ENCODE data around the gene ADAMTSL1.
A peak's percentile ranks its signal among the peaks of the same experiment; 100 is the strongest.

Gene ADAMTSL1

GRCh38 chr9:18826248-18826647 lies 352.3 kb downstream of the ADAMTSL1 start:
- H3K4me1 ChIP-seq (ENCODE audit: control insufficient read depth in 2 of 2, insufficient read depth in 2 of 2, low read length in 2 of 2), result peaks cover 11 to 24% of the 10 kb centered on the region in 2 donors
- no peak overlapping the region for H3K4me3 ChIP-seq (ENCODE audit: low read length in 2 of 2)

GRCh38 chr9:18829066-18829465 lies 355.1 kb downstream of the ADAMTSL1 start:
- no peak overlapping the region for H3K9ac ChIP-seq (ENCODE audit: low read depth in 1 of 2, low read length in 2 of 2)
- no peak overlapping the region for H3K27ac ChIP-seq (ENCODE audit: low read depth in 2 of 2, low read length in 2 of 2)
- H3K4me1 ChIP-seq (ENCODE audit: control insufficient read depth in 2 of 2, insufficient read depth in 2 of 2, low read length in 2 of 2), result peaks cover 3 to 5% of the 10 kb centered on the region in 2 donors
- no peaks in the 10 kb centered on the region for H3K9me3 ChIP-seq (ENCODE audit: control insufficient read depth in 2 of 2, low read length in 2 of 2)
- no peaks in the 10 kb centered on the region for H3K36me3 ChIP-seq (ENCODE audit: control insufficient read depth in 2 of 2, insufficient read depth in 2 of 2, low read length in 2 of 2)
- H3K4me3 ChIP-seq (ENCODE audit: low read length in 2 of 2), result no peak overlapping the region
- no peaks in the 10 kb centered on the region for H3K27me3 ChIP-seq (ENCODE audit: control insufficient read depth in 2 of 2, insufficient read depth in 2 of 2, low read length in 2 of 2)

More at GRCh38 chr9:18826248-18826647, 352.3 kb downstream of the ADAMTSL1 start:
- H3K27ac ChIP-seq (ENCODE audit: low read depth in 2 of 2, low read length in 2 of 2), result no peak overlapping the region
- H3K36me3 ChIP-seq (ENCODE audit: control insufficient read depth in 2 of 2, insufficient read depth in 2 of 2, low read length in 2 of 2), result no peaks in the 10 kb centered on the region
- H3K9ac ChIP-seq (ENCODE audit: low read depth in 1 of 2, low read length in 2 of 2), result no peak overlapping the region
- H3K27me3 ChIP-seq (ENCODE audit: control insufficient read depth in 2 of 2, insufficient read depth in 2 of 2, low read length in 2 of 2), result no peaks in the 10 kb centered on the region
- no peaks in the 10 kb centered on the region for H3K9me3 ChIP-seq (ENCODE audit: control insufficient read depth in 2 of 2, low read length in 2 of 2)

- Histone ChIP-seq H3K36me3 (ENCODE audit: control insufficient read depth in 2 of 2, insufficient read depth in 2 of 2, low read length in 2 of 2) (no peaks in the 10 kb centered on the region), H3K4me1 (ENCODE audit: control insufficient read depth in 2 of 2, insufficient read depth in 2 of 2, low read length in 2 of 2) (peaks cover 0 to 3% of the 10 kb centered on the region in 2 donors), H3K9ac (ENCODE audit: low read depth in 1 of 2, low read length in 2 of 2) (no peak overlapping the region), H3K4me3 (ENCODE audit: low read length in 2 of 2) (no peak overlapping the region), H3K9me3 (ENCODE audit: control insufficient read depth in 2 of 2, low read length in 2 of 2) (no peaks in the 10 kb centered on the region), H3K27me3 (ENCODE audit: control insufficient read depth in 2 of 2, insufficient read depth in 2 of 2, low read length in 2 of 2) (no peaks in the 10 kb centered on the region), H3K27ac (ENCODE audit: low read depth in 2 of 2, low read length in 2 of 2) (no peak overlapping the region)
Measured at GRCh38 chr9:18829873-18830272, 355.9 kb downstream of the ADAMTSL1 start.

- no peaks in the 10 kb centered on the region for H3K27me3 ChIP-seq (ENCODE audit: control insufficient read depth in 2 of 2, insufficient read depth in 2 of 2, low read length in 2 of 2)
- H3K9ac ChIP-seq (ENCODE audit: low read depth in 1 of 2, low read length in 2 of 2), result no peak overlapping the region
- no peaks in the 10 kb centered on the region for H3K4me1 ChIP-seq (ENCODE audit: control insufficient read depth in 2 of 2, insufficient read depth in 2 of 2, low read length in 2 of 2)
- no peak overlapping the region for H3K27ac ChIP-seq (ENCODE audit: low read depth in 2 of 2, low read length in 2 of 2)
- no peaks in the 10 kb centered on the region for H3K9me3 ChIP-seq (ENCODE audit: control insufficient read depth in 2 of 2, low read length in 2 of 2)
- no peak overlapping the region for H3K4me3 ChIP-seq (ENCODE audit: low read length in 2 of 2)
- no peaks in the 10 kb centered on the region for H3K36me3 ChIP-seq (ENCODE audit: control insufficient read depth in 2 of 2, insufficient read depth in 2 of 2, low read length in 2 of 2)
Measured at GRCh38 chr9:18834740-18835361, 360.9 kb downstream of the ADAMTSL1 start.

- Histone ChIP-seq H3K9ac (ENCODE audit: low read depth in 1 of 2, low read length in 2 of 2) (no peak overlapping the region), H3K9me3 (ENCODE audit: control insufficient read depth in 2 of 2, low read length in 2 of 2) (no peaks in the 10 kb centered on the region), H3K4me1 (ENCODE audit: control insufficient read depth in 2 of 2, insufficient read depth in 2 of 2, low read length in 2 of 2) (no peaks in the 10 kb centered on the region)
Measured at GRCh38 chr9:18837402-18837801, 363.4 kb downstream of the ADAMTSL1 start.

GRCh38 chr9:18847576-18848275 lies 373.8 kb downstream of the ADAMTSL1 start:
- Histone ChIP-seq H3K9ac (ENCODE audit: low read depth in 1 of 2, low read length in 2 of 2) (no peak overlapping the region), H3K27ac (ENCODE audit: low read depth in 2 of 2, low read length in 2 of 2) (peak overlapping the region in 1 of 2 donors; percentile 45), H3K4me1 (ENCODE audit: control insufficient read depth in 2 of 2, insufficient read depth in 2 of 2, low read length in 2 of 2) (peaks cover 0 to 41% of the 10 kb centered on the region in 2 donors), H3K4me3 (ENCODE audit: low read length in 2 of 2) (no peak overlapping the region), H3K9me3 (ENCODE audit: control insufficient read depth in 2 of 2, low read length in 2 of 2) (no peaks in the 10 kb centered on the region), H3K27me3 (ENCODE audit: control insufficient read depth in 2 of 2, insufficient read depth in 2 of 2, low read length in 2 of 2) (no peaks in the 10 kb centered on the region), H3K36me3 (ENCODE audit: control insufficient read depth in 2 of 2, insufficient read depth in 2 of 2, low read length in 2 of 2) (no peaks in the 10 kb centered on the region)

More at GRCh38 chr9:18837402-18837801, 363.4 kb downstream of the ADAMTSL1 start:
- Histone ChIP-seq H3K27ac (ENCODE audit: low read depth in 2 of 2, low read length in 2 of 2) (no peak overlapping the region), H3K36me3 (ENCODE audit: control insufficient read depth in 2 of 2, insufficient read depth in 2 of 2, low read length in 2 of 2) (no peaks in the 10 kb centered on the region), H3K27me3 (ENCODE audit: control insufficient read depth in 2 of 2, insufficient read depth in 2 of 2, low read length in 2 of 2) (no peaks in the 10 kb centered on the region), H3K4me3 (ENCODE audit: low read length in 2 of 2) (no peak overlapping the region)

- H3K4me3 ChIP-seq (ENCODE audit: low read length in 2 of 2), result no peak overlapping the region
- H3K9ac ChIP-seq (ENCODE audit: low read depth in 1 of 2, low read length in 2 of 2), result no peak overlapping the region
- peaks cover 0 to 41% of the 10 kb centered on the region in 2 donors for H3K4me1 ChIP-seq (ENCODE audit: control insufficient read depth in 2 of 2, insufficient read depth in 2 of 2, low read length in 2 of 2)
- H3K27ac ChIP-seq (ENCODE audit: low read depth in 2 of 2, low read length in 2 of 2), result peak overlapping the region in 1 of 2 donors; percentile 45
- H3K9me3 ChIP-seq (ENCODE audit: control insufficient read depth in 2 of 2, low read length in 2 of 2), result no peaks in the 10 kb centered on the region
- H3K36me3 ChIP-seq (ENCODE audit: control insufficient read depth in 2 of 2, insufficient read depth in 2 of 2, low read length in 2 of 2), result no peaks in the 10 kb centered on the region
- H3K27me3 ChIP-seq (ENCODE audit: control insufficient read depth in 2 of 2, insufficient read depth in 2 of 2, low read length in 2 of 2), result no peaks in the 10 kb centered on the region
Measured at GRCh38 chr9:18848657-18849056, 374.7 kb downstream of the ADAMTSL1 start.

- Histone ChIP-seq H3K9ac (ENCODE audit: low read depth in 1 of 2, low read length in 2 of 2) (no peak overlapping the region), H3K9me3 (ENCODE audit: control insufficient read depth in 2 of 2, low read length in 2 of 2) (no peaks in the 10 kb centered on the region), H3K36me3 (ENCODE audit: control insufficient read depth in 2 of 2, insufficient read depth in 2 of 2, low read length in 2 of 2) (no peaks in the 10 kb centered on the region), H3K4me3 (ENCODE audit: low read length in 2 of 2) (no peak overlapping the region), H3K4me1 (ENCODE audit: control insufficient read depth in 2 of 2, insufficient read depth in 2 of 2, low read length in 2 of 2) (peaks cover 0 to 41% of the 10 kb centered on the region in 2 donors), H3K27ac (ENCODE audit: low read depth in 2 of 2, low read length in 2 of 2) (peak overlapping the region in 1 of 2 donors; percentile 45), H3K27me3 (ENCODE audit: control insufficient read depth in 2 of 2, insufficient read depth in 2 of 2, low read length in 2 of 2) (no peaks in the 10 kb centered on the region)
Measured at GRCh38 chr9:18849270-18849669, 375.3 kb downstream of the ADAMTSL1 start.

GRCh38 chr9:18849890-18850677 lies 376.1 kb downstream of the ADAMTSL1 start:
- Histone ChIP-seq H3K27ac (ENCODE audit: low read depth in 2 of 2, low read length in 2 of 2) (peak overlapping the region in 1 of 2 donors; percentile 45), H3K4me3 (ENCODE audit: low read length in 2 of 2) (no peak overlapping the region), H3K4me1 (ENCODE audit: control insufficient read depth in 2 of 2, insufficient read depth in 2 of 2, low read length in 2 of 2) (peaks cover 0 to 41% of the 10 kb centered on the region in 2 donors), H3K9ac (ENCODE audit: low read depth in 1 of 2, low read length in 2 of 2) (no peak overlapping the region), H3K36me3 (ENCODE audit: control insufficient read depth in 2 of 2, insufficient read depth in 2 of 2, low read length in 2 of 2) (no peaks in the 10 kb centered on the region), H3K9me3 (ENCODE audit: control insufficient read depth in 2 of 2, low read length in 2 of 2) (no peaks in the 10 kb centered on the region), H3K27me3 (ENCODE audit: control insufficient read depth in 2 of 2, insufficient read depth in 2 of 2, low read length in 2 of 2) (no peaks in the 10 kb centered on the region)
